GM19240 (cell line): Measurements from ENCODE around the gene FAM78A.

Source experiments
- DNase-seq: peaks from one replicate; pipeline ENCODE4 v3.0.0; 2011; ENCODE audit warnings: low spot score; ENCODE audit not compliant: insufficient read length

Gene FAM78A

DNA sequence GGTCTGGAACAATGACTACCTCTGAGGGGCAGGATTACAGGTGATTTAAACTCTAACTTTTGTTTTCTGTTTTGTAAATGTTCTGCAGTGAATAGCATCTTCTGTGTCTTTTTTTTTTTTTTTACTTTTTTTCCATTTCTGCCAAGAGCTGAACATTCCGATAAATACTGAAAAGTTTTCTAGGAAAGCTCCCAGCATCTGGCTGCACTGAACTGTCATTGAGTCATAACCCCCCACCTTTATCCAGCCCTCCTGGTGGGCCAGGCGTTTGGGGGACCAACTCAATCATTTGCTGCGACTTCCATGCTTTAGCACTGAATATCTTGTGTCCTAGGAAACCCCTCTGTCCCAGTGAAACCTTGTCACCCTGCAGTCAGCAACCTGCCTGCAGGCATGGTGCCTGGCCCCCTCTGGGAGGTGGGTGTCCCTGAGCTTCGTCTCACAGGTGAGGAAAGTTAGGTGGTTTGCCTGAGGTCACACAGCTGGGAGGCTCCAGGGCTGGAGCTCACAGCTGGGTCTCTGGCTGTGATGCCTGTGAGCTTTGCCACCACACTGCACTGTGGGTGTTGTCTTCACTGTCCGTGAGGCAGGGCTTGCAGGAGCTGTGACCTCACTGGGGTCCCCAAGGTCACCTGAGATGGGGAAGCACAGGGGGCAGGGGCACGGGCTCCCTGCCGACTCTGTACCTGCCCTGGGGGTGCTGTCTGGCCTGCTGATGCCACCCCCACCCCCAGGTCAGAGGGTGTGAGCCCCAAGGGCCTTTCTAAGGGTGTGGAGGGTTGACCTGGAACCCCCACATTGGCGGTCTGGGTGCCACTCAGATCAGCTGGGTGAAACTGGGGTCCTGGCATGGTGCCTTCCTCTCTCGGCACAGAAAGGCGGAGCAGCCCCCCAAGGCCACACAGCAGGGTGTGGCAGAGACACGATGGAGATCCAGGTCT, 27.3 kb upstream of the FAM78A start:
- no peak for DNase-seq

DNA sequence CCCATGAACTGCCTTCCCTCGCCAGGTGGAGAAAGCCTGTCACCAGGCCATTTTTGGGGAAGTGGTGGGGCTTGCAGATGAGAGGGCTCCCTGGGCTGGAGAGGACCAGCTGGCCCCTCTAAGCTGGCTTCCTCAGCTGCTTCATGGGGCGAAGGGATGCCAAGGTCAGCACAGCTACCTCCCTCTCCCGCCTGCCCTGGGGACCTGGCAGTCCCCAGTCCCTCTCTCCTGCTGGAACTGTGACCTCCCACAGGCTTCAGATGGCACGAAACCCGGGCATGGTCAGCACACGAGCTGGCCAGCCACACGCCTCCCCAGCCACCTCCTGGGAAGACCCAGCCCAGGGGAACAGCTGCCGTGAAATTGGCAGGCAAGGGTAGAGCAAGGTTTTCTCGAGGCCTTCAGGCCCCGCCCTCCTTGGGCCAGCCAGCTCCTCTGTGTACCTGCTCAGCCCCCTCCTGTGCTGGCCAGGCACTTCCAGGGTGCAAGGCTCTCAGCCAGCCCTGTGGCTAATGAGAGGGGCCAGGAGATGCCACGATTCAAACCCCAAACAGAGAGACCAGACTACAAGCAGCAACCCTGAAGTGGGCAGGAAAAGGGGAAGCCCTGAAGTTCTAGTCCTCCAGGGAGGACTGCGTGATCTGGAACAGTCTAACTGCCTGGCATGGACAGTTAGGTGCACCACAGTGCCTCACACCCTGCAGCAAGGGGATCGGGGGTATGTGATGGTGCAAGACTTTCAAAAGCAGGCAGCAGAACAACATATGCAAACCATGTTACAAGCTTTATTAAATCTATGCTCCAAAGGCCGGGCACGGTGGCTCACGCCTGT, 26.1 kb upstream of the FAM78A start:
- DNase-seq, result no peak

DNA sequence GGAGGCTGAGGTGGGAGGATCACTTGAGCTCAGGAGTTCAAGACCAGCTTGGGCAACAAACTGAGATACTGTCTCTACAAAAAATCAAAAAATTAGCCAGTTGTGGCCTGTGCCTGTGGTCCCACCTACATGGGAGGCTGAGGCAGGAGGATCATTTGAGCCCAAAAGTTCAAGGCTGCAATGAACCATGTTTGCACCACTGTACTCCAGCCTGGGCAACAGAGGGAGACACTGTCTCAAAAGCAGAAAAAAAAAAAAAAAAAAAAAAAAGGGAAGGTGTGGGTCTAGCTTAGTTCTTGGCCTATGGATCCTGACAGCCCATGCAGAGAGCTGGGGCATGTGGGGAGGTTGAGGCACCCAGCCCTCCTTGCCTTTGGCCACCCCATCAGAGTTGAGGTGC, 24.1 kb upstream of the FAM78A start:
- DNase-seq, result no peak

DNA sequence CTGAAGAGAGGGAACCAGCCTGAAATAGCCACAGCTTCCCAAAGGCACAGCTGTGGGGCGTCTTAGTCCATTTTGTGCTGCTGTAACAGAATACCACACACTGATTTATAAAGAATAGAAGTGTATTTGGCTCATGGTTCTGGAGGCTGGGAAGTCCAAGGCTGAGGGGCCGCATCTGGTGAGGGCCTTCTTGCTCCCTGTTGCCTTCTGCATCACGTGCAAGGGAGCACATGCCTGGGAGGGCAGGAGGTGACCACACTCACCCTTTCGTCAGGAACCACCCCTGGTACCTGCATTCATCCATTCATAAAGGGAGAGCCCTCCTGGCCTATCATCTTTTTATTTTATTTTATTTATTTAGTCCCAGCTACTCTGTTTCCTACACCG, 23.6 kb upstream of the FAM78A start:
- DNase-seq, result no peak

DNA sequence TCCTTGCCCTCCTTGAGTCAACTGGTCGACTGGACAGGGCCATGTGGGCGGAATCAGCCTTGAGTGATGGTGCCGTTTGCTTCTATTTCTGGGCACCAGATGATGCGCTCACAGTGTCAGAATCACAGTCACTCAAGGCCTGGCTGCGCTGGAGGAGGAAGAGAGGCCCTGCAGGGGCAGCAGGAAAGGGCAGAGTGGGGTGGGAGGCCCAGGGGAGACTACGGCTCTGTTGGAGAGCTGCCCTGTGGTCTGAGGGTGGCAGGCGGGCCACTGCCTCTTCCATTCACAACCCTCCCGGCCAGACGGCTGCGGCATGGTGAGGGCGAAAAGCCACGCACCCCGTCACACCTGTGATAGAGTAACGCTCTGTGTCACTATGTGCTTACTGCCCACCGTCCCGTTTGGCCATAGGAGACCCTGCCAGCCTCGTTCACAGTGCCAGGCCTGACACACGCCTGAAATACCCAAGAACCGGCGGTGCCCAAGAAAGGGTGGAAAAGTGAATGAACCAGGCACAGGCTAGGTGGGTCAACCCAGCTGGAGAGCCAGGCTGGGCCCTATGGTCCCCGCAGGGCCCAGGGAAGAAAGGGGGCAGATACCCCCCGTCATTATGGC, 23.1 kb upstream of the FAM78A start:
- no peak for DNase-seq

DNA sequence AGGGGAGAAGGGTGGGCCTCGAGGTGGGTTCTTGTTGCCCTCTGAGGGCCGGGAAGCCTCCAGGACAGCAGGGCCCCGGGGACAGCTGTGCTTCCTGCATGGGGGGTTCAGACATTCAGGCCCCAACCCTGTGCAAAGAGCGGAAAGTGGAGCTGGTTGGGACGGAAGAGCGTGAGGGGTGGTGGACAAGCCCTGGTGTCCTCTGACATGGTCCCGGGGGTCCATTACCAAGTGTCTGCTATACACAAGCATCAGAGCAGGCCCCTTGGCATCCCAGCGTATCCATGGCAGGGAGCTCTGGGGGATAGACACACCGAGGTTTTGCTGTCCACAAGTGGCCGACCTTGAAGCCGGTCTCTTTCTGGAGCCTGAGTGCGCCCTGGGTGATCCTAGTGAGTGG, 22.5 kb upstream of the FAM78A start:
- DNase-seq, result no peak

DNA sequence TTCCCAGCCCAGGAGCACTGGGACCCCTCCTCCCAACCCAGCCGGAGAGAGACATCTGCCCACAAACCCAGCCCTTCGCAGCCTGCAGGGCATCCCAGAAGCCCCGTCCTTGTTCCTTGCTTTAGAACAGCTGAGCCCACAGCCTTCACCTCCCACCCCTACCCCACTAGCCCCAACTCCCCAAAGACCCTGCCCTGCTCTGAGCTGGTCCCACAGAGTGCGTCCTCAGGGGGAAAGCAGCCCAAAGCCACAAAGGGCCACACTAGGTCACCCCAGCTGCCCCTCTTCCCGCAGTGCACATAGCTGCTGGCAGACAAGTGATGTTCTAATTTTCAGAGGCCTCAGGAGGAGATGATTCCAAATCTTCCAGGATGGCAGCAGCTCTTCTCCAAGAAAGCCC, 22.0 kb upstream of the FAM78A start:
- DNase-seq, result no peak

DNA sequence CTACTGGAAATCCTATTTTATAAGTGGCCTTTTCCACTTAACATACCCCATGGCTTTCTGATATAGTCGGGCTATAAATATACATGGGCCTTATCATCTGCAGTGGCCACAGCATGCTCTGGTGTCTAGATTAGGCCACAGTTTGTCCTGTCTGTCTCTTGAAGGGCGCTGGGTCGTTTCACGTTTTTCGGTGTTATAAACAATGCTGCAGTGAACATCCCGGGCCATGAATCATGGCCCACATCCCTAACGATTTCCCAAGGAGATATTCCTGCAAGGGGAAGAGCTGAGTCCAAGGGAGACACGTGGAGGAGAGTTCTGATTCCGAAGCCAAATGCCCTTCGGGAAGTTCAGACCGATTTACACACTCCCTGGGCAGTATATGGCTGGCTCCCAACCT, 21.6 kb upstream of the FAM78A start:
- DNase-seq, result no peak

DNA sequence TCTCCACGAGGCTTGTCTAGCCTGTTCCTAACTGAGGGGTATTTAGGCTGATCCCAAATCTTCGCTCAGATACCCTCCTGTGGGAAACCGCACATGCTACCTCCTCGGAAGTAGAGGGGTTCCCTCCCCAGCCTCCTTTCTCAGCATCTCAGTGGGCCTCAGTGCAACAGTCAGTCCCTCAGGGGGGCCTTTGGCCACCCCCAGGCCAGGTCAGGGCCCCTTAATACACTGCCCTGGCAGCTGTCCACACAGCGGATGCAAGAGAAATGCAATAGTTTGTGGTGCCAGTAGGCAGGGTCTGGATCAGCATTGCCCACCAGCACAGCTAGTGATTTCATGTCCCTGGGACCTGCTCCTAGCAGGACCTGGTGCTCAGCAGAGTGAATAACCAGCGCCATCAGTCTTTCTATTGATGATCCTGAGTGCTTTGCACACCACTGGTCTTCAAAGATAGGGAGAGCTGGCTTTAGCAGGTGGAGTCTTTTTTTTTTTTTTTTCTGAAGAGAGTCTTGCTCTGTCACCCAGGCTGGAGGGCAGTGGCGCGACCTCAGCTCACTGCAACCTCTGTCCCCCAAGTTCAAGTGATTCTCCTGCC, 20.7 kb upstream of the FAM78A start:
- no peak for DNase-seq

DNA sequence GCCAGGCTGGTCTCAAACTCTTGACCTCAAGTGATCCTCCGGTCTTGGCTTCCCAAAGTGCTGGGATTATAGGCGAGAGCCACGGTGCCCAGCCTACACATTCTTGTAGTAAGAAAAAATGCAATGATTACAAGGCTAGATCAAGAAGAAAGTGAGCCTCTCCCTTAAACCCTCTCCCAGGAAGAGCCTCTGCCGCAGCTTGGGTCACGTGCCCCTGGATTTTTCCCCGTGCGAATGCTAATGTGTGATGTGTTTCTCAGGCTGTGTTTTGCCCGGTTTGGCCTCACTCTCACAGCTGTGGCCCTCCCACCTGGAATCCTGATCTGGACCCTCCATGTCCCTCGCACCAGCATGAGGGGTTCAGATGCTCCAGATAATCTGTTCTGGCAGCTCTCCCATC, 20.1 kb upstream of the FAM78A start:
- DNase-seq, result no peak

DNA sequence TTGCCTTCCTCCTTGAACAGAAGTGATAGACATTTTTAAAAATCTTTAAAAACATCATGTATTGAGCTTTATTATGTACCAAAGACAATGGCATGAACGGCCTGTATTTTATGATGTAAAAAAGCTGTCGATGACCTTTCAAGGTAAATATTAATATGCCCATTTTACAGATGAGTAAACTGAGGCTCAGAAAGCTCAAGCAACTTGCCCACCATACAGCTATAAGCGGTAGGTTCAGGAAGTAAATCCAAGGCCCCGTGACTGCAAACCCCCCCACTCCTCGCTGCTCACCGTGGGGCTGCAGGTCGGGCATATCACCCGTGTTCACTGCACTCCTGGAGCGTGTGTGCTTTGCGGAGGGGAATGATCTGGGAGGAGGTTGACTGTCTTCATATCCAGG, 16.6 kb upstream of the FAM78A start:
- no peak for DNase-seq

DNA sequence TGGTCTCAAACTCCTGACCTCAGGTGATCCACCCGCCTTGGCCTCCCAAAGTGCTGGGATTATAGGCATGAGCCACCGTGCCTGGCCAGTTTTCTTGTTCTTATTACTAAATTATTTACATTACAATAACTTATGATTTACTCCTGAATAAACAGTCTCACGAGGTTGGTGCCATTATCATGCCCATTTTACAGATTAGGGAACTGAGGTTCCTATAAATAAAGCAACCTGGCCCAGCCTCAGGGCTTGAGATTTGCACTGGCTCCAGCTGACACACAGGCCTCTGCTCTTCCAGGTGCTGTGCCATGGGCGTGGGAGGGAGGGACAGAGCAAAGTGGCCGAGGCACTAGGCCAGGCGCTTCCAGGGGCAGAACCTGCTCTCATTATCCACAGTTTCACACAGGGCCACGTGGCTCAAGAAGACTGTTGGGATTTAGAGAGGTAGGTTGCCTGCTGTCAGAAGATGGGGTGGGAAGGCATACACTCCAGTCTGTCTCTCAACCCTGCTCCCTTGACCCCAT, 15.5 kb upstream of the FAM78A start:
- no peak for DNase-seq

DNA sequence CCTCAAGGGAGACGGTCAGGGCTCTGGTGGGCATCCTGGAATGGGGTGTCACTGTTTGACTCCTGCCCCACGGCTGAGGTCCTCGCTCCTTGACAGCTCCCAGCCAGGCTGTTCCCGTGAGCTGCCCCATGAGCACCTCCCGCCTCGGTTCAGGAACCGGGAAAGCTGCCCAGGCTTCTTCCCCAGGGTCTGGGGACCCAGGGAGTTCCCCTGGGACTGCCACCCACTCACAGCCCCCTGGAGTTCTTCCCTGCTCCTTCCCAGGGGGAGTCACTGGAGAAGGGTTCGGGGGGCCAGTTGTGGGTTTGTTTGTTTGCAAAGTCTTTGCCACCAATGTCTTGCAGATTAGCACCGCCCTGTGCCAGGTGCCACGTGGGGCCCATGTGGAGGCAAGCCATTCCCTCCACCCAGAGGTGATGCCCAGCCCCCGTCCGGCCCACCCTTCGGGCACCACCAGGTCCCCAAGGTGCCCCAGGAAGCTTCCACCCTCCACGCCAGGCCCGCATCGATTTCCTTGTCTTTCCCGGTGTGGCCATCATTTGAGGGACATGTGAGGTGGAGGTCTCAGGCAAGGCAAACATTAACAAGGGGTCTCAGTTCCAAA, 14.6 kb upstream of the FAM78A start:
- no peak for DNase-seq

DNA sequence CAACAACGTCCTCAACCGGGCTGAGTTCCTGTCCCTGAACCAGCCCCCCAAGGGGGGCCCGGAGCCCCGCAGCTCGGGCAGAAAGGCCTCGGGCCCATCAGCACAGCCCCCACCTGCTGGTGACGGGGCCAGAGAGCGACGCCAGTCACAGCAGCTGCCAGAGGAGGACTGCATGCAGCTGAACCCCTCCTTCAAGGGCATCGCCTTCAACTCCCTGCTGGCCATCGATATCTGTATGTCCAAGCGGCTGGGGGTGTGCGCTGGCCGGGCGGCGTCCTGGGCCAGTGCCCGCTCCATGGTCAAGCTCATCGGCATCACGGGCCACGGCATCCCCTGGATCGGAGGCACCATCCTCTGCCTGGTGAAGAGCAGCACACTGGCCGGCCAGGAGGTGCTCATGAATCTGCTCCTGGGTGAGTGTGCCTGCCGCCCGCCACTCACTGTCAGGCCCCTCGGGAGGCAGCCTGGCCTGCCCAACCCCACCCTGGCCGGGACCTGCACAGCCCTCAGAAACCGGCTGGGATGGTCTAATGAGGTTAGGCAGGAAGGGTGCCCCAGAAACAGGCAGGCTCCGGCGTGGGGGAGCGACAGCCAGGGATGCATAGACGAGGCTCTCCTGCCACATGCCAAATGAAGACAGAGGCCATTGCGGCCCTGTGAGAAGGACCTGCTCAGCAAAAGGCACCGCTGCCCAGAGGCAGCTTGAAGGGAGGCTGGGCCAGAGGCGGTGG, 13.9 kb upstream of the FAM78A start:
- DNase-seq, result no peak

DNA sequence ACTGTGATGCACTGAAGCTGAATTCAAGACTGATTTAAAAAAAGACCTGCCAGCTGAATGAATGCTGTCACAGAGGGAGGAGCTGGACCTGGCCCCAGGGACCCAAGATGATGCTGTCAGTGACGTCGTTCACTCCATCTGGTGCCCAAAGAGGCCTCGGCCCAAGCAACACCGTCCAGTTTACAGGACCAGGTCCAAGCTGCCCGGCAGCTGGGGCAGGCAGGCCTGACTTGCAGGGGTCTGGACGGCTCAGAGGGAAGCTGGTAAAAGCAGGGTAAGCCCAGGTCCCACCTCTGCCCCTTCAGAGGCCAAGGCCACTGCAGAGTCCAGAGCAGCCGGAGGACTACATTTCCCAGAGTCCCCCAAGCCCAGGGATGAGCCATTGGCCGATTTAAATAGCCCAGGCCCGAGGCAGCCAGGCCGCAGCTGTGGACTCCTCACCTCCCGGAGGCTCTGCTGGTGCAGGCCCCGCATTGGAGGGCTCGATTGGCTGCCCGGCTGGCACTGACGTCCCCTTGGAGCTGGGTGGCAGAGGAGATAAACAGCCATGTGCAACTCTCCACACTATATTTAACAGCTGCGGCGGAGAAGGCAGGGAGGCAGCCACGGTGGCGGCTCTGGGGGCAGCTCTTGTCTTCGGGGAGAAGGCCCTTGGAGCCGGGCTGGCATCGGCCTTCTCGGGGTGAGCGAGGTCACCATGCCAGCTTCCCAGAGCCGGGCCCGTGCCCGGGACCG, 13.2 kb upstream of the FAM78A start, which contains the start of gene PLPP7:
PLPP7 (plus strand) TSS at position 423 of the 735 bp plus-strand sequence; CDS start at position 698, 275 bp downstream.
- peak; percentile 72 for DNase-seq

DNA sequence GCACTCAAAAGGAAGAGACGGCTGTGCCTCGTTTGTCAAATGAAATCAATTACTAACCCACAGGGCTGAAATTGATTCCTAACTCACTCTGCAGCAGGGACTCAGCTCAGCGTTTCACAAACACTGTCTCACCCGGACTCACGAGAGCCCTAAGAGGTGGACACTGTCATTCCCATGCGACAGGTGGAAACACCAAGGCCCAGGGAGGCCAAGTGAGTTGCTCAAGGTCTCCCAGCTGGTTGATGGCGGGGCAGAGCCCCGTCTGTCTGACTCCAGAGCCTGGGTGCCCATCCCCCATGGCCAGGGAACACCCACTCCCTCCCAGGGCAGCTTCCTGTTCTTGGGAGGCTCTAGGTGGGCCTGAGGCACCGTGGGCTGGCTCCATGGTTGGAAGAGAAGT, 11.9 kb upstream of the FAM78A start:
- DNase-seq, result no peak

DNA sequence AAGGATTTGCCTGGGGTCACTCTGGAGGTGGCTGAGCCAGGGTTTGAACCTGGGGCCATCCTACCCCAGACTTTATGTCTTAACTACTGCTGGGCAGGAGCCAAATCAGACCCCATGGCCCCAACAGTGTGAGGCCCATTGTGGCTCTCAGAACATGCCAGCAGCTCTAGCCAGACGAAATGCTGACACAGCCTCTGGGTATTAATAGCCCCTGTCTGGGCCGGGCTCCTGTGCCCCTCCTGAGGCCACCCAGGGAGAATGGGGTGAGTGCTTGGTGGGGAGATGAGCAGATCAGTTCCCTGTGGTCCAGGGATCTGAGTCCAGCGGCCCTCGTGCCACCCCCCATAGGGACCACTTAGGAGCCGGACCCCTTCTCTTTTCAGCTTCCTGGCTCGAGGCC, 11.0 kb upstream of the FAM78A start:
- DNase-seq, result no peak

DNA sequence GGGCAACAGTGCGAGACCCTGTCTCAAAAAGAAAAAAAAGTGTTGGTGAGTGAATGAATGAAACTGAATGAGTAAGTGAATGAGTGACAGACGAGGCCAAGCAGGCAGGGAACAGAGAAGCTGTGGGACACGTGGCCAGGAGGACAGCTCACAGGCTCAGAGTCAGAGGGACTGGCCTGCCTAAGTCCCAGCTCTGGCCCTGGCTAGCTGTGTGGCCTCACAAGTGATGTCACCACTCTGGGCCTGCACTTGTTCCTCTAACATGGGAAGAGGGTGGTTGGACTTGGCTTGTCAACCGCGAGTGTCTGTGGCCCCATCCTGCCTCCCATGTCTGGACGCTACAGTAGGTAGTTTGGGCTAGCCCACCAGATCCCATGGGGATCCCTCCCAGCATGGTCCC, 8.5 kb upstream of the FAM78A start:
- DNase-seq, result no peak

DNA sequence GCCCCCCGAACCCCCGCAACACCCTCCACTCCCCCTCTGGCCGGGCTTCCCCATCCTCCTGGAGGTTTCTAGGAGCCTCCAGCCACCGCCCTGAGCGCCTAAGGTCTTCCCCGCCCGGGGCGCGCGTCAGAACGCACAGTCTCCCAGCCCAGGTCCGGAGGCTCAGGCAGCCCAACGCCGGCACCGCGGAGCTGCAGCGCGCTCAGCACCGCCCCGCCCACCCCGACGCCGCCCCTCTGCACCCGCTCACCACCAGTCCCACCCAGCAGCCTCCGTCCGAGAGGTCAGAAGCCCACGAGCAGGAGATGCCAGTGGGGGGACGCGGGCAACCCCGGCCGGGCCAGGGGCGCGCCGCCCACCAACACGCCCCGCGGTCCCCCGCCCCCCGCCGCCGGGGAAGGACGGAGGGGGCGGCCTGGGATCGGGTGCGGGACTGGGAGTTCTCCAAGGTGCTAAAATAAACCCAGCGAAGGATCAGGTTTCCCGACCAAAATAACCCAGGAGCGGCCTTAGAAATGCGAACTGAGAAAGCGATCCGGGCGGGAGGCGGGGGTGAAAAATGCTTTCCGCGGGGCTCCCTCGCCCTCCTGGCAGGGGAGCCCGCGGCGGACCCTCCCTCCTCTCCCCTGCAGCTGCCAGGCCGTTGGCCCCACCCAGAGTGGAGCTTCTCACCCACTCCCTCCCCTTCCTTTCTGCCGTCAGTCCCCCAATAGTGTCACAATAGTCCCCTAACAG, 6.5 kb upstream of the FAM78A start:
- no peak for DNase-seq
